NCI-H1105 (cell line): ENCODE measurements around the gene SEC14L5.

Experiments
- DNase-seq: peaks from one replicate; lab custom pipeline; 2025; lab: John Stamatoyannopoulos, UW

SEC14L5 gene

GRCh38 chr16:4987580-4988374 is 29.6 kb downstream of the SEC14L5 start:
- no peak for DNase-seq

GRCh38 chr16:4988647-4989046 is 30.5 kb downstream of the SEC14L5 start:
- DNase-seq: no peak

- DNase-seq: no peak
Measured at GRCh38 chr16:4989391-4990006, 31.4 kb downstream of the SEC14L5 start.

DNA sequence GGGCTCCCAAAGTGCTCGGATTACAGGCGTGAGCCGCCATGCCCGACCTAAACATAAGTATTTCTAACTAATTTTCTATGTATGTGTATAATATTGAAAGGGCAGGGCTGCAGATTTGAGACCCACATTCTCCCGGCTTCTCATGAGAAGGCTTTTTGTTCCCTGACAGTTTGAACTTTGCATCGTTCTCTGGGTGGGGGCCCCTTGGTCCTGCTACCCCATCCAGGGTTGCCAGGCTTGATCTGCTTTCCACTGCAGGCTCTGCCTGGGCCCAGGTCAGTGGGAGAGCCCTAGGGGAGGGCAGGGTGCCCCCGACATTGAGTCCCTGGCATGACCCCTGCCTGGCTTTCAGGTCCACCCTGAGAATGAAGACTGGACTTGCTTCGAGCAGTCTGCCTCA is 32.3 kb downstream of the SEC14L5 start:
- no peak for DNase-seq

GRCh38 chr16:4991754-4992153 is 33.6 kb downstream of the SEC14L5 start:
- no peak for DNase-seq

- DNase-seq: no peak
Measured at GRCh38 chr16:4994719-4995434, 36.7 kb downstream of the SEC14L5 start.

- DNase-seq: no peak
Measured at GRCh38 chr16:5000573-5001001, 42.5 kb downstream of the SEC14L5 start.

GRCh38 chr16:5001571-5001970 is 43.4 kb downstream of the SEC14L5 start:
- DNase-seq: no peak

- DNase-seq: no peak
Measured at GRCh38 chr16:5001986-5002385, 43.9 kb downstream of the SEC14L5 start.

DNA sequence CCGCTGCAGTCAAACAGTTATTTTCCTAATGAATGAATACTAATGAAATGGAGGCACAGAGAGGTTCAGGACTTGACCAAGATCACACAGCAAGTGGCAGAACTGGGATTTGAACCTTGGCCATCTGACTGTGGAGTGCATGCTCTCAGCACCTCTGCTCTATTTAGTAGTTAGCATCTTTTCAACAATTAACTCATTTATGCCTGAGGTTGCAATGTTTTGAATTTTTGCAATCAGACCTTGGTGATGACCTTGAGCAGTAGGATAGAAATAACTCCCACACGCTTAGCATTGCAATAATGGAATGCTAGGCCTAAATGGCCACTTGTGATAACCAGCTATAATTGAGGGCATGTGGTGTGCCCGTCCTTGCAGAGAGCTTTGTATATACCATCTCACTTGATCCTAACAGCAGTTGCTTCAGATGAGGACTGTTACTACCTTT is 44.6 kb downstream of the SEC14L5 start:
- no peak for DNase-seq

DNA sequence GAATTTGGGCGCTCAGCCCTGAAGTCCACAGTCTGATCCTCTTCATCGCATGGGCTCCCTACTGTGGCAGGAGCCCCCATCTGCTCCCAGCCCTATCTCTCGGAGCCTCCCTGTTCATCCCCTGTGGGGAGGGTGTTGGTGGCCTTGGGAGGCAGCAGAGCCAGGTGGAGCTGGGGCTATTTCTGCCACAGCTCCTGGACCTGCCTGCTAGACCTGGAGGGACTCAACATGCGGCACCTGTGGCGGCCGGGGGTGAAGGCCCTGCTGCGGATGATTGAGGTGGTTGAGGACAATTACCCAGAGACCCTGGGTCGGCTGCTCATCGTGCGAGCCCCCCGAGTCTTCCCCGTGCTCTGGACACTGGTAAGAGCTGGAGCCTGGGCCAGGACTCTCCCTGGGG is 45.1 kb downstream of the SEC14L5 start:
- DNase-seq: no peak

GRCh38 chr16:5003828-5004227 is 45.7 kb downstream of the SEC14L5 start:
- DNase-seq: no peak

DNA sequence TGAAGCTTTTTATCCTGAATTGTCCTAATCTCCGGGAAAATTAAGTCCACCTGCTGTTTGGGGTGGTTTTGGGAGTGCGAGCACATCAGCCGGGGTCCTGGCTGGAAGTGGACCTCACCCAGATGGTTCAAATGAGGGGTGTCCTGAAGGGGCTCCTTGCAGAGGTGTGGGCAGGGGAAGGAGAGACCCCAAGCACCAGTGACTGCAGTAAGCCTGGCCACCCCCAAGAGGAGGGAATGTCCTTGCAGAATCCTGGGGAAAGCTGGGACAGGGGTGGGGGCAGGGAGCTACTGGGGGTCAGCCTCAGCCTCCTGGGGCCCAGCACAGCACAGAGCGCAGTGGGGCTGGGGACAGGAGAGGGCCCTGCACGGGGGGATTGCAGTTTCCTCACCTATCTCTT is 46.2 kb downstream of the SEC14L5 start:
- DNase-seq: no peak

GRCh38 chr16:5005916-5006315 is 47.8 kb downstream of the SEC14L5 start:
- DNase-seq: no peak

DNA sequence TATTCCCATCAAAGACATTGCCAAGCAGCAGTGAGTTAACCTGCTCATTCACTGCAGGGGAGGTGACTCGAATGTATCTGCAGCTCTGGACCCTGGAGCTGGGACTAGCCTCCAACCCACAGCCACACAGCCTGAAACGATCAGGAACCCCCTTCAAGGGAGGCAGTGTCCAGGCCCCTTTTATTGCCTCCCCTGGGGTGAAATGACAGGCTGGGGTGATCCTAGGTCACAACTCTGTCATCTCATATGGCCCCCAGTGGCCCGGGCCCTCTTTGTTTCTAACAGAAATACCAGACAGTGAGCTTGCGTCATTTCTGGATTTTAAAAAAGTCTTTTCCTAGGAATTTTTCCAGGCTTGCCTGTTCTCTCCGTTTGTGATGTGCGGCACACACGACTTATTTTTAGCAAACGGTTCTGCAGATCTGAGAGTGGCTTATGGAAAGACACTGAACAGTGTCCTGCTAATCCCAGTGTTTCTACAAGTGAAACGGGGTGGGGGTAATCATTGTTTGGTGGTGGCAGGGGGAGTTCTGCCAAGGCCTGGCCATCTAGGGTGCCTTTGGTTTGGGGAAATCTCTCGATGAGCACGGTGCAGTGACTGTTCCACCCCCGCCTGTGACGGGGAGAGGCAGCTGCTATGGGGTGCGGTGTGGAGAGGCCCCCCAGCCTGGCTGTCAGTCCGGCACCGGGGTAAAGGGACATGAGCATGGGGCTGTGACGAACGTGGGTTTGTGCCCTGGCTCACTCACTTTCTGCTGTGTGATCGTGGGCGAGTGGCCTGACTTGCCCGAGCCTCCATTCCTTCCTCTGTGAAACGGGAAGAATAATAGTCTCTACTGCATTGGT is 48.4 kb downstream of the SEC14L5 start:
- no peak for DNase-seq

DNA sequence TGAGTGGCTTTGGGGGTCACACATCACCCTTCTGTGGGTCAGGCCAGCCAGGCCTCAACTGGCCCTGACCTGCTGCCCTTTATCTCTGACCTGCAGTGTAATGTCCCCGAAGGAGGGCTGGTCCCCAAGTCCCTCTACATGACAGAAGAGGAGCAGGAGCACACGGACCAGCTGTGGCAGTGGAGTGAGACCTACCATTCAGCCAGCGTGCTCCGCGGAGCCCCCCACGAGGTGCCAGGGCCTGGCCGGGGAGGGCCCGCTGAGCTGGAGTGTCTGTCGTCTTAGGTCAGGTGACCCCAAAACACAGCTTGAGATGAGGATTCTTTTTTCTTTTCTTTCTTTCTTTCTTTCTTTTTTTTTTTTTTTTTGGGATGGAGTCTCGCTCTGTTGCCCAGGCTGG is 49.1 kb downstream of the SEC14L5 start:
- DNase-seq: no peak

GRCh38 chr16:5008311-5008731 is 50.2 kb downstream of the SEC14L5 start:
- DNase-seq: no peak

- no peak for DNase-seq
Measured at GRCh38 chr16:5010576-5011329, 52.6 kb downstream of the SEC14L5 start.

GRCh38 chr16:5011637-5012036 is 53.5 kb downstream of the SEC14L5 start:
- no peak for DNase-seq

DNA sequence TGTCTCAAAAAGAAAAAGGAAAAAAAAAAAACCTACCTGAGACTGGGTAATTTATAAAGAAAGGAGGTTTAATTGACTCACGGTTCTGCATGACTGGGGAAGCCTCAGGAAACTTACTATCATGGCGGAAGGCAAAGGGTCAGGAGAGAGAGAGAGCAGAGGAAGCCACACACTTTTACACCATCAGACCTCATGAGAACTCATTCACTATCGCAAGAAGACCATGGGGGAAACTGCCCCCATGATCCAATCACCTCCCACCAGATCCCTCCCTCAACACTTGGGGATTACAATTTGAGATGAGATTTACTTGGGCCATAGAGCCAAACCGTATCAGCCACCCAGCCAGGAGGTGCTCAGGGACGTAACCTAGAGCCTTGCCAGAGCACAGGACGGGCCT is 54.8 kb downstream of the SEC14L5 start:
- DNase-seq: no peak

DNA sequence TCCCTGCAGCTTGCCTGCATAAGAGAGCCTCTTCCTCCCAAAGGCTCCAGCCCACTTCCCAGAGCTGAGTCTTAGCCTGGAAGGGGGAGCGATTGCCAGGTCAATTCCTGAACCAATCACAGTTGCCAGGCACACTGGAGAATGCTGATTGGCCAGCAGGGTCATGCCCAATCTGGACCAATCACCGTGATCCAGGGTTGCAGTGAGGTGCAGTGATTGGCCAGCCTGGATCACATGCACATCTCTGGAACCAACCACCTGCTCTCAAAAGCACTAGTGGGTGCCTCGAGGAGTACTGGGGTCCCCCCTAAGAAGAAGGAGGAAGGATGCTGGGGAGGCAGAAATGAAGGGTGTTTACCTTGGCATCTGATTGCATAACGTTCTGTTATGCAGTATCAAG is 57.2 kb downstream of the SEC14L5 start:
- no peak for DNase-seq
